WI38 (cell line): ENCODE measurements around the gene GSE1.
A peak's percentile ranks its signal among the peaks of the same experiment; 100 is the strongest.

ENCODE experiments used
- H3K4me3 ChIP-seq: 2 replicates; pipeline ENCODE4 v1.5.1; 2011; ENCODE audit warnings: low read depth, mild to moderate bottlenecking, control low read depth, low read length
- TF ChIP-seq, protein P1 (sequence below): IDR thresholded peaks from 2 replicates; pipeline ENCODE4 v1.5.1; 2012; ENCODE audit warnings: low read depth, mild to moderate bottlenecking, control low read depth, low read length

Gene GSE1

DNA sequence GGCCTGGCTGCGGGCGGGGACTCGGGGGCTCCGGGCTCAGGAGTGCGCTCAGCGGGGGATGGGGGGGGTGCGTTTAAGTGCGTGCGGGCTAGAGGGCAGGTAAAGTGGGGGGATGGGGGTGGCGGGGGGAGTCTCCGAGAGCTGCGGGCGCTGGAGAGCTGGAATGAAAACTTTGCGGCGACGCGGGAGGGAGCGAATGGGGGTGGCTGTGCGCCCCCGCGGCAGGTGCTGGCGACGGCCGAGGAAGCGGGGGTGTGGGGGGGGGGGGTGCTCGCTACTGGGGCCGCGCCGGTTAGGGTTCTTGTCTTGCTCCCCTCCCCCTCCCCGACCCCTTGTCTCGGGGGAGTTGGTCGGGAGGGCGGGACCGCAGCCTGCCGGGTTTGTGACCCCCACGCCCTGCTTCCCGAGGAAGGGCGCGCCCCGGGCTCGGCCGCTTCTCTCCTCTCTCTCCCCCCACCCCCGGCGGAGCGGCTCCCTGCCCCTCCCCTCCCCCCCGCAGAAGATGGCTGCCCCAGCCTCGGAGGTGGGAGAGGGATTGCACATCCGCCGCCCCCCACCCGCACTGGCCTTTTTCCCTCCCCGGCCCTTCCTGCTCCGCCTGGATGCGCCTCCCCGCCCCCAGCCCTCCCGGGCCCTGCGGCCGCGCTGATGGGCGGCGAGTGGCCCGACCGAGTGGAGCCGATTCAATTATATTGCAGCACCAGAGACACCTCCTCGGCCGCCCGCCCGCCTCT, 649 bp downstream of the GSE1 start:
- TF ChIP-seq, protein P1, sequence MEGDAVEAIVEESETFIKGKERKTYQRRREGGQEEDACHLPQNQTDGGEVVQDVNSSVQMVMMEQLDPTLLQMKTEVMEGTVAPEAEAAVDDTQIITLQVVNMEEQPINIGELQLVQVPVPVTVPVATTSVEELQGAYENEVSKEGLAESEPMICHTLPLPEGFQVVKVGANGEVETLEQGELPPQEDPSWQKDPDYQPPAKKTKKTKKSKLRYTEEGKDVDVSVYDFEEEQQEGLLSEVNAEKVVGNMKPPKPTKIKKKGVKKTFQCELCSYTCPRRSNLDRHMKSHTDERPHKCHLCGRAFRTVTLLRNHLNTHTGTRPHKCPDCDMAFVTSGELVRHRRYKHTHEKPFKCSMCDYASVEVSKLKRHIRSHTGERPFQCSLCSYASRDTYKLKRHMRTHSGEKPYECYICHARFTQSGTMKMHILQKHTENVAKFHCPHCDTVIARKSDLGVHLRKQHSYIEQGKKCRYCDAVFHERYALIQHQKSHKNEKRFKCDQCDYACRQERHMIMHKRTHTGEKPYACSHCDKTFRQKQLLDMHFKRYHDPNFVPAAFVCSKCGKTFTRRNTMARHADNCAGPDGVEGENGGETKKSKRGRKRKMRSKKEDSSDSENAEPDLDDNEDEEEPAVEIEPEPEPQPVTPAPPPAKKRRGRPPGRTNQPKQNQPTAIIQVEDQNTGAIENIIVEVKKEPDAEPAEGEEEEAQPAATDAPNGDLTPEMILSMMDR = no peak
- peak overlapping the region; percentile 63 for H3K4me3 ChIP-seq

DNA sequence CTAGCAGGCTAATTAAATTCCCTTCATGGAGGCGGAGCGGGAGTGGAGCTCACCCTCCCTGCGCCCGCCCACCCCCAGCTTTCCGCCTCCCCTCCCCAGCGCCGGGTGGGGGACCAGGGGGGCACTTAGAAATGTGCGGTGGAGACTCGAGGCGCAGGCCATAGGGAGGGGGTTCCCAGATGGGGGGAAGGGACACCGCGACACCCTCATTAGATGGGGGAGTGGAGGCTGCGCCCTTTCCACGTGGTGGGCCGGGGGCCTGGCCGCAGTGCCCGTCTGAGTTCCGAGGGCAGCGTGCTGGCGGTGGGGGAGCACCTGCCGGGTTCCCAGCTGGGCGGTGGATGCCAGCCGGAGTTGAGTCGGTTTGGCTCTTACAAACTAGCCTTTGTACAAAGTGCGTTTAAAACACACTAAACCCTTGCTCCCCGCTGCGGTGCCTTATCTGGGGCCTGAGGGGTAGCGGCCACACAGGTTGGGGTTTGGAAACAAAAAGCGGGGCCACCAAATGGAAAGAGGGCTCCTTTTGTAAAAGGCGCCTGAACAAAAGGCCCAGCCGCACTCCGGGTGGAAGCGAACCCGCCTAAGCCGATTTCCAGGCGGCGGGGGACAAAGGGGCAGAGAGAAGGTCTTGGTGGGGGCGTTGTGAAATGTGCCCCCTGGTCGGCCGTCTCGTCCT, 1.4 kb downstream of the GSE1 start:
- TF ChIP-seq, protein P1 = no peak
- H3K4me3 ChIP-seq = no peak overlapping the region

DNA sequence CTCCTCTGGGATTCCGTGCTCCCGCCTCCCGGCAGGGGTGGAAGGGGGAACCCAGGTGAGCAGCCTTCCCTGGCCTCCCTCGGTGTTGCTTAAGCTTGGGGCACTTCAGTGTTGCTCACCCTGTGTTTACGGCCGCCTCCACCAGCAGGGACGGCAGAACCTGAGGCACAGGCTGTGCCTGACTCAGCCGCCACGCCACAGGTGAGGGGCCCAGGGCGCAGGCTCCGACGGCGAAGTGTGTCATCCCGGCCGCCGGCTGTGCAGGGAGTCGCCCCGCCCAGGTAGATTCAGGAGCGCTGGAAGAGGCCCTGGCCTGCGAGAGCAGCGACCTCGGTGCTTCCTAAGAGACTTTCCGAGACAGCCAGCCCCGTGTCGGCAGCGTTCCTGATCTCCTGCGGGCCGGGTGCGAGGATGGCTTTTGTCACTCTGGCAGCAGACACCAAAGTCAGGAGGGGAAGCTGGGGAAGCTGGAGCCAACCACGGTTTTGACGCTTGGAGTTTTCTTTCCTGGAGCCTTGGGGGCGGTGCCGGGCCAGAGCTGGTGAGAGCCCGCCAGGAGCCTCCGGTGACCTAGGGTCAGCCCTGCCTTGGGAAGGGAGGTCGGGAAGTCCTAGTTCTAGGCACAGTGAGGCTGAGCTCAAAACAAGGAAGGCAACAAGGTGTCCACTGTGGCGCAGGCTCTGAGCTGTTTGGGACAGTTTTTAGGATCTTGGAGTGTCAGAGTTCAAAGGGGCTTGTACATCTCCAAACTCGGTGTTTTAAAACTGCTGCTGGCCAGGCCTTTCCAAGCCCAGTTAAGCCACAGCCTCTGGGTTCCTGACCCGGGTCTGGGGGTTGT, 2.1 kb downstream of the GSE1 start:
- TF ChIP-seq, protein P1 = no peak
- H3K4me3 ChIP-seq = no peak overlapping the region

DNA sequence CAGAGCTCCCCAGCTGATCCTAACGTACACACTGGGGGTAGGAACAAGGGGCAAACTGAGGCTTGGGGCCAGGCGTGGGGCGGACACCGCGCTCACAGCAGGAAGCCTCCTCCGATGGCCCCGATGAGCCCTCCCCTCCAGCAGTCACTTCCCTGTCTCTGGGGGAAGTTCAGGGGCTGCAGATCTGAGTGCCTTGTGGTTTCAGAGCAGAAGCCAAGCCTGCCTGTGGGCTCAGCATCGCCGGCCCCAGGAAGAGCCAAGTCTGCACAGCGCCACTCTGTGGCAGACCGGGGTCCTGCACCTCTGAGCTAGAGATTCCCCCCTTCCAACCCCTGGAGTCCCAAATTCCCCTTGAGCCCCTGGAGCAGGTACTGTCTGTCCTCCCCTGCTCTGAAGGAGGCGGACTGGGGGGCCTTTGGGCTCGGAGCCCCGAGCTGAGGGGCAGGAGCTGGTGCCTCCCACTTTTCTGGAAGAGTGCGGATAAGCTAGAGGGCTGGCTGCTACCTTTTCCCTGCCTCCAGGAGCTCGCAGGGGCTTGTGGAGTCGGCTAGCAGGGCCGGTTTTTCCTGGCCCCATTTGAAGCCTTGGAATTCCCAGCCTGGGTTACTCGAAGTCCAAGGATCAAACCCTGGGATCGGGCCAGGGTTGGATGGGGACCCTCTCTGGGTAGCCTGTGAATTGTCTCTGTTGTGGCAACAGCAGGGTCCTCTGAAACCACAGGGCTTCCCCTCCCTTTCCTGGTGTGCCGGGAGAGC, 2.9 kb downstream of the GSE1 start:
- TF ChIP-seq, protein P1 = peak; percentile 95
- H3K4me3 ChIP-seq = no peak overlapping the region

DNA sequence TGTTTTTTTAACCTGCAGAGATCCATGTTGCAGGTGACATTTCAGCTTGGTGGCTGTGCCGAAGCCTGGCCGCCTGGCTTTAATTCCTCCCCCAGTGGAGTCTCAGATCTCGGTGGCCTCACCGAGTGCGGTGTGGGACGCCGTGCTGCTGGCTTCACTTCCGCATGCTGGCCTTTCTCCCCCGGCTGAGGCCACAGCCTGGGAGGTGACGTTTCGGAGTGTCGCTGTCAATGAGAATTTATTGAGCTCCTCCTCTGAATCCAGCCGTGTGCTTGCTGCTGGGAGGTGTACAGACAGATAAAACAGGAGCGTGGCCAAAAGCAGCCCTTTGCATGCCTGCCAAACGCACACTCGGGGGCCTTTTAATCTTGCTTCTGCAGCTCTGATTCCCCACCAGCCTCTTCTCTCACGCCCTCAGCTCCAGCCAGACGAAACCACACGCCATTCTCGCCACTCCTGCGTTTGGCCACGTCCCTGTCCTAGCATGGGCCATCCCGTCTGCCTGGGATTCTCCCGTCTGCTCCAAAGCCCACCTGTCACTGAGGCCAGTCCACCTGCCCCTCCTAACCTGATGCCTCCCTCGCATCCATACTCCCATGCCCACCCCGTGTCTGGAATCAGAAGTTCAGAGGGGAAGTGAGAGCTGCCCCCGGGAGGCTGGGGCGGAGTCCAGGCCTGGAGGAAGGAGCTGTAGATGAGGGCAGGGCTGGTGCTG, 3.6 kb downstream of the GSE1 start:
- no peak overlapping the region for H3K4me3 ChIP-seq

DNA sequence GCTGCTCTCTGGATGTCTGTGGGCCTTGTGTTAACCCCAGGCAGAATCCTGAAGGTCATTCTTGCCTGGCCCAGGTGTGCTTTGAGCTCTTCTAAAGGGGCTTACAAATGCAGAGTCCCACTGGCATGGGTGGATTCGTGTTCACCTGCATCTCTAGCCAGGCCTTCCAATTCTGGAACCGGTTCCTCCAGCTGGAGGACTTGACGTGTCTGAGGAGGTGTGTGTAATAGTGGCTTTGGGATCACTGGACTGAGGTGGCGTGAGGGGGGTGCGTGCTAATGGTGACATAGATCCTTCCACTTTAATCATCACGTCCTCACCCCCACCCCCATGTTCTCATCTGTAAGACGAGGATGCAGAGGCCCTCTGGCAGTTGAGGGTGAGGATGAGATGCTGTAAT, 4.8 kb downstream of the GSE1 start:
- TF ChIP-seq, protein P1 = no peak
- no peak overlapping the region for H3K4me3 ChIP-seq

More for the DNA sequence above, 3.6 kb downstream of the GSE1 start:
- TF ChIP-seq, protein P1 = no peak
